Activated T-cell treated with anti-CD3 and anti-CD28 coated beads, Interleukin-2, amount 50 U/mL, for 72 hours (primary cell): ENCODE data around the gene HP1BP3. TPM values are rescaled to one million over a fixed set of nuclear protein-coding genes. Genes with fewer than 3 reads are reported as not detected.
"Not testable (repeated sequence)": the region's sequence is repeated elsewhere in the genome, so short reads cannot be mapped to it uniquely, and the experiment has no call there.

Experiments
- ATAC-seq, 2 donors: fragments of 150-1000 bp; cut with Tn5 transposase; replicated peaks in 1 of 2; 2 replicates each; pipeline ENCODE4 v1.10.0; 2021; ENCODE audit warnings: moderate library complexity in 2 of 2, mild to moderate bottlenecking in 1 of 2
- DNase-seq, 2 donors: peaks; one replicate each; pipeline ENCODE4 v3.0.0; 2021 to 2022; ENCODE audit warnings: mixed read lengths in 1 of 2
- H3K27ac Mint-ChIP-seq: one replicate; pipeline ENCODE4 v1.8.0; 2022; ENCODE audit warnings: mild to moderate bottlenecking, moderate library complexity, mixed read lengths
- H3K27me3 Mint-ChIP-seq: one replicate; pipeline ENCODE4 v1.8.0; 2022; ENCODE audit warnings: low read depth, mixed read lengths
- H3K36me3 Mint-ChIP-seq, 2 donors: one replicate each; pipeline ENCODE4 v1.8.0; 2022; ENCODE audit warnings: mixed read lengths in 2 of 2, mild to moderate bottlenecking in 1 of 2; ENCODE audit not compliant: insufficient read depth in 2 of 2
- H3K4me1 Mint-ChIP-seq: one replicate; pipeline ENCODE4 v1.8.0; 2022; ENCODE audit warnings: low read depth, mixed read lengths
- H3K4me3 Mint-ChIP-seq, 2 donors: one replicate each; pipeline ENCODE4 v1.8.0; 2022; ENCODE audit warnings: mild to moderate bottlenecking in 2 of 2, mixed read lengths in 2 of 2, moderate library complexity in 2 of 2
- H3K9me3 Mint-ChIP-seq, 2 donors: one replicate each; pipeline ENCODE4 v1.8.0; 2022; ENCODE audit warnings: mixed read lengths in 2 of 2
- total RNA-seq, 2 donors: library from RNA; stranded (reverse); gene quantifications; one replicate each; pipeline ENCODE4 v1.2.3, GENCODE V29; 2022

Gene HP1BP3
- total RNA-seq, 2 donors from 2014 or later, result 283 to 333 TPM

DNA sequence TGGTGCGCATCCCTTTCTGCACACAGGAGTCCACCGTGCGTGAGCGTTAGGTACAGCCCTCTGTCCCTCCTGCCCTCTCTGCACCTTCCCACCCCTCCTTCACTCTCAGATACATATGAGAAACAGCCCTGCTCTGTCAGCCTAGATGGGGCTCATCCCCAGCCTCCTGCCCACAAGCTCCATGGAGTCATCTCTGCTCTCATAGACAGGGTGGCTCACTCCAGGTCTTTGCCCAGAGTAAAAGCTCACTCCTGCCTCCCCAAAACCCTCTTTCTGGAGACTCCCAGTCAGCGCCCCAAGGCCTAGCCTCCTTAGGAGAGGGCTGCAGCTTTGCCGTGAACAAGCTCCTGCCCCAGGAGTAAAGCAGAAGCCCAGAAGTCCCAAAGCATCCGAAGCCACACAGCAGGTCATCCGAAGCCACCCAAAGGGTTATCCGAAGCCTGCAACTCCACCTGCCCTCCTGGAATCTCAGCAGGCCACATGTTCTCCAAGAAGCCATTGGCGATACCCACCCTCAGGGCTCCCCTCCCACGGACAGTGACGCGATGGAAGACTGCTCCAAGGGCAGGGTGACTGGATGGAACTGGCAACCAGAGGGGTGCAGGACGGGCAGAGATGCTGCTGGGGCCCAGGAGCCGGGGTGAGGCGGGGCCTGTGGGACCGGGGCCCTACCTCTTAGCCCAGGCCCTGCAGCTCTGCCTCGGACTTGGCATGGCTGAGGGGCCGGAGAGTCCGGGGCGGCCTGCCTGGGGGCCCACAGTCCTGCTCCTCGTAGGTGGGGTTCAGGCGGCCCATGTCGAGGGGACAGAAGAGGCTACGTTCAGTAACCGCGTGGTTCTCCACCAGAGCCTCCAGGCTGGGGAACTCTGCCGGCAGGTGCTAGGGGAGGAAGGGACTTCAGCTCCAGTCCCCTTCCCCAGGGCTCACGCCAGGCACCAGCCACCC lies 65.7 kb downstream of the HP1BP3 start:
- Mint-ChIP-seq H3K27me3 (peaks cover 26% of the 10 kb centered on the region), H3K27ac (no peak overlapping the region), H3K9me3 (no peaks in the 10 kb centered on the region), H3K36me3 (no peaks in the 10 kb centered on the region), H3K4me3 (no peak overlapping the region), H3K4me1 (peaks cover under 1% of the 10 kb centered on the region)
- no peak for ATAC-seq
- no peak for DNase-seq

DNA sequence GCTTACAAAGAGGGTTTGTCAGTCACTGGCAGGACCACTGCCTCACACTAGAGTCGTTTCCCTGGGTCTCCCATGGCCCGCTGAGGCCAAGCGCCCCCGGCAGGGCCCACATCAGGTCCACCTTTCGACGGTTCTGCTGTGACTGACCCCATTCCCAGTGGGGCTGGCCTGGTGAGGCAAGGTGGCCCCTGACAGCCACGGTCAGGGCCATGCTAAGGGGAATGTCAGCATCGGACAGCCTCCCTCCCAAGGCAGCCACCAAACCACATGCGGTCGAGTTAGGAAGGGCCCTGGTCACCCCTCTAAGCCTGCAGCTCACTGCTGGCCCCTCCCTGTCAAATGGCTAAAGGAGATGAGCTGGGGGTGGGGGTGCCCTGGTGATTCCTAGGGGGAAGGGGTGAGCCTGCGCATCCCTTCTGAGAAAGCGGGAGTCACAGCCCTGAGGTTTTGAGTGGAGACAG lies 66.4 kb downstream of the HP1BP3 start:
- H3K4me3 Mint-ChIP-seq, result no peak overlapping the region
- H3K4me1 Mint-ChIP-seq, result peaks cover 4% of the 10 kb centered on the region
- no peaks in the 10 kb centered on the region for H3K9me3 Mint-ChIP-seq
- peaks cover 33% of the 10 kb centered on the region for H3K27me3 Mint-ChIP-seq
- H3K36me3 Mint-ChIP-seq, result no peaks in the 10 kb centered on the region
- DNase-seq, result no peak
- ATAC-seq, result no peak
- no peak overlapping the region for H3K27ac Mint-ChIP-seq

DNA sequence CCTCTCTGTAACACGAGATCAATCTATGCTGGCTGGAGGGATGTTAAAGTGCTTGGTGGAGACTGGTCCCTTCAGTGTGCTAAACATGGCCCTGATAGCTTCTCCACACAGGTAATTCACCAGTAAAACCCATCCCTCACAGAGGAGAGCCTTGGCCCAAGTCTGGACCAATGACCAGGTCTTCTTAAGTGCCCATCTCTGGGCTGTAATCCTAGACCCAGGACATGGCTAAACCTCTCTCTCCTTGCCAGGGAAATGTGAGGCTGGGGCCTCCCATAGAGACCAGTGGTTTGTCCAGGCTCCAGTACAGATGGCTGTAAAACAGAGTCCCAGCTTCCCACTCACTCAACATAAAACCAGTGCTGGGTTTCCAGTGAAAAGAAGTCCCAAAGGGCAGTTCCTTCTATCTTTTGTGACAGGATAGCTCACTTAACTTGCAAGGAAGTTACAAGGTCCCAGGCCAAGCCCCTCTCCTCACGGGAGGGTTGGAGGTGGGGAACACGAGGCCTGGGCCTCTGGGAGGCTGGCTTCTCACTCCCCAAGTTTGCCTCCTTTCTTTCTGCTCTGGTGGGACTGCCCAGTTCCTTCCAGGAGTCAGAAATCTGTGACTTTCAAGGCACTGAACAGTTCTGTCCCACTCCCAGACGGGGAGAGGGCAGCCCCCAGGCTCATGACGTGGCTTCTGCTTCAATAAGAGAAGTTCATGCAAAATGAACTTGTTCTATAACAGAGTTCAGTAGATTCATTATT lies 67.1 kb downstream of the HP1BP3 start:
- Mint-ChIP-seq H3K4me3 (no peak overlapping the region), H3K9me3 (no peaks in the 10 kb centered on the region), H3K36me3 (no peaks in the 10 kb centered on the region), H3K27me3 (peaks cover 37% of the 10 kb centered on the region), H3K27ac (no peak overlapping the region), H3K4me1 (peaks cover 4% of the 10 kb centered on the region)
- ATAC-seq (no peak), DNase-seq (no peak)

- peaks cover 4% of the 10 kb centered on the region for H3K4me1 Mint-ChIP-seq
- H3K27me3 Mint-ChIP-seq, result peaks cover 37% of the 10 kb centered on the region
- ATAC-seq, result no peak
- H3K27ac Mint-ChIP-seq, result no peak overlapping the region
- no peak overlapping the region for H3K4me3 Mint-ChIP-seq
- DNase-seq, result no peak
- no peaks in the 10 kb centered on the region for H3K9me3 Mint-ChIP-seq
- H3K36me3 Mint-ChIP-seq, result no peaks in the 10 kb centered on the region
Measured at GRCh38 chr1:20719261-20719660, 67.8 kb downstream of the HP1BP3 start.

DNA sequence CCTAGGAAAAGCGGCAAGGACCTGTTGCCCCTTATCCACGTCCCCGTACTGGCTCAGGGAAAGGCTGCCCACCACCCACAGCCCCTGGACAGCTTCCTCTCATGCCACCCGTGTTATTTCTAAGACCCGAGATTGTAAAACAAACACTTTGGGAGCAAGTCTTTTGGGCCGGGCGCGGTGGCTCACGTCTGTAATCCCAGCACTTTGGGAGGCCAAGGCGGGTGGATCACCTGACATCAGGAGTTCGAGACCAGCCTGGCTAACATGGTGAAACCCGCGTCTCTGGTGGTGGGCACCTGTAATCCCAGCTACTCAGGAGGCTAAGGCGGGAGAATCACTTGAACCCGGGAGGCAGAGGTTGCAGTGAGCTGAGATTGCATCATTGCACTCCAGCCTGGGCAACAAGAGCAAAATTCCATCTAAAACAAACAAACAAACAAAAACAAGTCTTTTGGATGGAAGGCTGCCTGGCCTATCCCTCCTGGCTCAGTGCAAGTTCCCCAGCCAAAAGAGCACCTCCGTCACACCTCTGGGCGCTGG lies 68.7 kb downstream of the HP1BP3 start:
- Mint-ChIP-seq H3K27me3 (peaks cover 37% of the 10 kb centered on the region), H3K4me3 (peak overlapping the region; percentile 72 to 75)
- not testable (repeated sequence) for H3K36me3 Mint-ChIP-seq, ATAC-seq, H3K4me1 Mint-ChIP-seq, H3K27ac Mint-ChIP-seq, H3K9me3 Mint-ChIP-seq, DNase-seq

- DNase-seq (peak; percentile 71 to 77), ATAC-seq (peak; percentile 79 to 84)
- Mint-ChIP-seq H3K4me1 (peaks cover 4% of the 10 kb centered on the region), H3K9me3 (no peaks in the 10 kb centered on the region), H3K27me3 (peaks cover 37% of the 10 kb centered on the region), H3K4me3 (peak within 1 kb of the TSS; percentile 72 to 75), H3K36me3 (no peaks in the 10 kb centered on the region), H3K27ac (no peak within 1 kb of the TSS)
Measured at GRCh38 chr1:20717452-20718342, 69.4 kb downstream of the HP1BP3 start, which contains the start of gene KIF17. KIF17 (minus strand) TSS chr1:20718007; CDS start chr1:20717706, 301 bp downstream.

DNA sequence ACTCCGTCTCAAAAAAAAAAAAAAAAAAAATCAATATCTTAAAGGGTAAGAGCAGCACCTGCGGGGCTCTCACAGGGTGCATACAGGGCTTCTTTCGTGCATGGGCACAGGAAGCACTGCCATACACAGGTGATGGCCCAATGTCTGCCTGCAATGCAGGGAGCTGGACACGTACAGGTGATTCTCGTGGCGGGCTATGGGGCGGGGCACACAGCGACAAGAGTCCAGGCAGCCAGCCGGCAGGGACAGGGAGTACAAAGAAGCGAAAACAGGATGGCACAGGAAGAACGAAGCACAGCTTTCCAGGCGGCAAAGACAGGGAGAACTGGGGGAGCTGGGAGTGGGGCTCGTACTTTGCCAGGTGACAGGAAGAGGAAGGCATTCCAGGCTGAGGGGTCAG lies 70.9 kb downstream of the HP1BP3 start:
- no peak for ATAC-seq
- H3K36me3 Mint-ChIP-seq, result no peaks in the 10 kb centered on the region

GRCh38 chr1:20715406-20715805 lies 71.7 kb downstream of the HP1BP3 start:
- Mint-ChIP-seq H3K36me3 (no peaks in the 10 kb centered on the region), H3K4me3 (no peak overlapping the region), H3K4me1 (peaks cover 4% of the 10 kb centered on the region), H3K27me3 (peaks cover 37% of the 10 kb centered on the region), H3K27ac (no peak overlapping the region), H3K9me3 (no peaks in the 10 kb centered on the region)
- ATAC-seq (no peak), DNase-seq (no peak)

More for the DNA sequence above, 70.9 kb downstream of the HP1BP3 start:
- DNase-seq, result no peak
- no peak overlapping the region for H3K27ac Mint-ChIP-seq
- H3K27me3 Mint-ChIP-seq, result peaks cover 37% of the 10 kb centered on the region
- no peaks in the 10 kb centered on the region for H3K9me3 Mint-ChIP-seq
- H3K4me1 Mint-ChIP-seq, result peaks cover 4% of the 10 kb centered on the region
- H3K4me3 Mint-ChIP-seq, result peak overlapping the region; percentile 37 to 71

DNA sequence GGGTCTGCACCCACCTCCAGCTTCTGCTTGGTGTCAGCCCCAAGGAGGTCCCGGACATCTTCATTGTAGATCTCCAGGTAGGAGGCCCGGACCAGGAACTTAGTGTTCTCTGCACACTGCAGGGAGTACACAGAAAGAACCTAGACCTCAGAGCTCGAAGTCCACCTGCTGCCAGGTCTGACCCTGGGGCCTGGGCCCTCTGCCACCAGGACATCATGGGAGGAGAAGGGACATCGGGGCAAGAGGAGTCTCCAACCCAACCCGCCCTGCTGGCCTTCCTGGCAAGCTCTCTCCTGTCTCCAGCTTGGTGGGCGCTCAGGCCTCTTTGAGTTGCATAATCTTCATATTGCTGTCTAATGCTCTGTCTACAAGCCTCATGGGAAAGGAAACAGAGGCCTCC lies 73.7 kb downstream of the HP1BP3 start:
- ATAC-seq, result no peak
- H3K36me3 Mint-ChIP-seq, result no peaks in the 10 kb centered on the region
- no peak overlapping the region for H3K27ac Mint-ChIP-seq
- DNase-seq, result no peak
- H3K4me3 Mint-ChIP-seq, result no peak overlapping the region
- no peaks in the 10 kb centered on the region for H3K9me3 Mint-ChIP-seq
- peaks cover 4% of the 10 kb centered on the region for H3K4me1 Mint-ChIP-seq
- H3K27me3 Mint-ChIP-seq, result peaks cover 23% of the 10 kb centered on the region

DNA sequence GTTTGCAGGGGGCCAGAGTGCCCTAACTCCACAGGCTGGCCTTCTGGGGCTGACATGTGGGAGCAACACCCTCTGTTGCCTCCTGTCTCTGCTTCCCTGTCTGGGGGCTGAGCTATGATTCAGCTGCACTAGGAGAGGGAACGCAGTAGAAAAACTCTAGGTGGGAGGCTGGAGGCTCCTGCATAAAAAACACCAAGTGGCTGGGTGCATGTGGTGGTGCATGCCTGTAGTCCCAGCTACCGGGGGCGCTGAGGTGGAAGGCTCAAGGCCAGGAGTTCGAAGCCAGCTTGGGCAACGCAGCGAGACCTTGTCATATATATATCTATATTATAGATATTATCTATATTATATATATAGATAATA lies 74.9 kb downstream of the HP1BP3 start:
- H3K36me3 Mint-ChIP-seq, result no peaks in the 10 kb centered on the region
- ATAC-seq (peak; percentile 13 to 57), DNase-seq (no peak)
- H3K27me3 Mint-ChIP-seq, result peaks cover 18% of the 10 kb centered on the region
- no peak overlapping the region for H3K27ac Mint-ChIP-seq
- no peaks in the 10 kb centered on the region for H3K9me3 Mint-ChIP-seq
- no peak overlapping the region for H3K4me3 Mint-ChIP-seq
- H3K4me1 Mint-ChIP-seq, result peaks cover 4% of the 10 kb centered on the region

DNA sequence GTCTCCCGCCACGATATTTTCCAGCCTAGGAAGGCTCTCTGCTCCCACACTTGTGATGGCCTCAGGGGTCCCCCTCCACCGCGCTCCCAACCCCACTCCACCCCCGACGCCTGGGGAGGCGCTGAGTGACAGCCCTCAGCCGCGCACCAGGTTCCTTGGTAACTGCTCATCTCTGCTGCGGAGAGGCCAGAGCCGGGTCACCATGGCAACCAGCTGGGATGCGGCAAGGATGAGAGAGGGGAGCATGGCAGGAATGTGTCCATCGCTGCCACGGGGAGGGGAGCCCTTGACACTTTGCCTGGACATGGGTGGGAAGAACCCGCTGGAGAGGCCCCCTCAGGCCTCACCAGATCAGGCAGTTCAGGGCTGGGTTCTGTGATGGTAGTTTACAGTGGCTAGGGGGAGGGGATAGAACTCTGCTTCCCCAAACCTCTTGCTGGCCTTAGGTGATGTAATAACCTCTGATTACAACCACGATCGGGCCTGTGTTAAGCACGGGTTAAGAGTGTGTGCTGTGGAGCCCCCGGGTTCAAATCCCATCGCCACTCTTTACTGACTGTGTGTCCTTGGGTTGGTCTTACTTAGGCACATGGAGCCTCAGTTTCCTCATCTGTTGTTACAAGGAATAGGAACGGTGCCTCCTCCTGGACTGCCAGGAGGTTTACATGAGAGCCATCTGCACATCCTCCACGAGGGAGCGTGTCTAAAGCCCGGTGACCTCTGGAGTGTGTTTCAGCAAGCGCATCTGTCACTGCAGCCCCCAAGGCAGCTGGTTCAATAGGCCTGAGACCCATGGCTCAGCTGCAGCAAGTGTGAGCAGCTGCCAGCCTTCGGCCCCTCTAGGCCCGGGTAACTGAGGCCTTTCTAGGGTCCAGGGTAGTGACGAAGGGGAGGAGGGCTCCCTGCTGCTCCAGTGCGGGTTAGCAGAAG lies 75.6 kb downstream of the HP1BP3 start:
- Mint-ChIP-seq H3K27me3 (peaks cover 13% of the 10 kb centered on the region), H3K4me1 (peaks cover 4% of the 10 kb centered on the region), H3K4me3 (no peak overlapping the region), H3K36me3 (no peaks in the 10 kb centered on the region), H3K27ac (no peak overlapping the region), H3K9me3 (no peaks in the 10 kb centered on the region)
- DNase-seq, result no peak
- ATAC-seq, result peak; percentile 26 to 51
